Measurements from ENCODE around the gene CEP112.
A peak's percentile ranks its signal among the peaks of the same experiment; 100 is the strongest.

CEP112 gene

DNA sequence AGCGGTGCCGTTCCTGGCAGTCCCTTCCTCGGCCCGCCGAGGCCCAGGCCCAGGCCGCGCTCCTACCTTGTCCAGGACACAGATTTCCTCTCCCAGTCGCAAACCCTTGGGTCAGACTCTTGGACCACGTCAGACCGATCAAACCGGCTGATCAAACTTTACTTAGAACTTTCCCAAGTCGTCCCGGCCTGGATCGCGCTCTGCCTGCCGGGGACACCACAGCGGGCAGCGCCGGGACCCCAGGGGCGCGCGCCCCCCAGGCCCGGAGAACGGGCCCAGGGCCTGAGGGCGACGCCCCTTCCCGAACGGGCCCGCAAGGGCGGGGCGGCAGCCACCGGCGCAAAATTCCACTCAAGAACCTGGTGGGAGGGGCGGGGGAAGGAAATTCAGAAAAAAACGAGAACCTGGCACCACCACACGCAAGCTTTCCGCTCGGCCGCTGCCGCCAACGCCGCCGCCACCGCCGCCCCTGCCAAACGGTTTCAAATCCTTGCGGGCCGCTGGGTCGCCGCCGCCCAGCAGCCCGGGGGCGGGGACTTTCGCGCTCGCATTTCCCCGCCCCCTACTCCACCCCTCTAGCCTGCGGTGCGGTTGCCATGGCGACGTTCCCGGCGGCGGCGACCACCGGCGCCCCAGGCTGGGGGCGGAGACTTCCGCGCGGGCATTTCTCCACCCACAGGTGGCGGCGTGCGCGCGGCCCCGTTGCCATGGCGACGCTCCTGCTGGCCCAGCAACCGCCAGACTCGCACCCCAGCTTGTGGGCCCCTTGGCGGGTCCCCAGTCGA is at the start of gene CEP112:
CEP112 (minus strand) TSS at position 541 of the 785 bp plus-strand sequence.
- DNase-seq (ENCODE audit: low read depth in 3 of 3) = peak; percentile 55 to 82 (median 60)

GRCh38 chr17:66240630-66241029 is 48.7 kb upstream of the CEP112 start:
- DNase-seq (ENCODE audit: low read depth in 3 of 3) = no peak

DNA sequence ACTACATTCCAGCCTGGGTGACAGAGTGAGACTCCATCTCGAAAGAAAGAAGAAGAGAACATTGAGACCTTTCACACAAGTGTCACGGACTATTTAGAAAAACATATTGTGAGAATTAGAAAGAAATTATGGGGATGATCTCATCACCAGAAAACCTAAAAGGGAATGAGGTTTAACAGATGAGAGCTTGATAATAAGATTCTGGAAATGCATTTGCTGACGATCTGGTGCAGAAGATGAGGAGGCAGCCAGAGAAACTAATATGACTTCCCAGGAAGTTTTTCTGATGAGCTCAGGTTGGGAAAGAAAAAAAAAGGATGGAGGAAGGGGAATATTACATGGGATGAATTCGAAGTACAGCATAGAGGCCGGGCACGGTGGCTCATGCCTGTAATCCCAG is 48.1 kb upstream of the CEP112 start:
- no peak for DNase-seq (ENCODE audit: low read depth in 3 of 3)

- DNase-seq (ENCODE audit: low read depth in 3 of 3) = no peak
These were observed 43.6 kb upstream of the CEP112 start for GRCh38 chr17:66235377-66235994.

DNA sequence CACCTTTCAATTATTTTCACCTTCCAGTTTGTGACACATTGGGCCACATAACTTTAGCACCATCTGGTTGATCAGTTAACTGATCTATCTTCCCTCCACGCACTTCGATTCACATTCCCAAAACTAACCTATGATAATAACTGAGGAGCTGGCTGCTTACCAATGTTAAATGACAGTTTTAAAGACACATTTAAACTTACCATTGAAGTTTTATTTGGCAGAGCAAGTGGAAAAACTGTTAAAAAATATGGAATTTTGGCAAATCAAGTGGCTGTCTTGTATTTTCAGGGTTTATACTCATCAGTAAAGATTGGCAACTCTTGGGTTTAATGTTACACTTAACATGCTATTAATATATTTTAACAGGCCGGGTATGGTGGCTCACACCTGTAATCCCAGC is 42.7 kb upstream of the CEP112 start:
- DNase-seq (ENCODE audit: low read depth in 3 of 3) = no peak

DNA sequence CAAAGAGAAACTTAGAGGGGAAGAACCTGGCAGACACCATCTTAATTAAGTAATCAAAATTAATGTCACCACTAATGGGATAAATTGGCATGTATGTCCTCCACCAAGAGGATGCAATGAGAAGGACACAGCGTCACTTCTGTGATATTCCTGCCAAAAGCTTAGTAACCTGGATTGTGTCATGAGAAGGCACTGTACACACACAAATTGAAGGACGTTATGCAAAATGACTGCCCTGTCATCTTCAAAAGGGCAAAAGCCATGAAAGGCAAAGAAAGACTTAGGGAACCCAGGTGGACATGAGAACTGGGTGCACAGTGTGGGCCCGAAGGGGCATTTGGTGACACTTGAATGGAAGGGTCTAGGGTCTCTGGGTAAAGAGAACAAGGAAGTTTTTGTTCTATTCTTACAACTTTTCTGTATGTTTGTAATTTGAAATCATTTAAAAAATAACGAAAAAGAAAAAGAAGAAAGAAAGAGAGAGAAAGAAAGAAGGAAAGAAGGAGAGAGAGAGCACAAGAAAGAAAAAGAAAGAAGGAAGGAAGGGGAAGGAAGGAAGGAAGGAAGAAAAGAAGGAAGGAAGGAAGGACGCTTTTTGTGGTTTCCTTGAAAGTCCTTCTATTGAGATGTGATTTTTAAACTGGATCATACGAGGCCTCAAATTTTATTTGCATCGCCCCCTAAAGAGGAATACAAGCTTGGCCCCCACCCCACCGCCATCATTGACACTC is 41.3 kb upstream of the CEP112 start:
- no peak for DNase-seq (ENCODE audit: low read depth in 3 of 3)

- DNase-seq (ENCODE audit: low read depth in 3 of 3) = no peak
These were observed 39.1 kb upstream of the CEP112 start for GRCh38 chr17:66230922-66231591.

GRCh38 chr17:66229783-66230538 is 38.0 kb upstream of the CEP112 start:
- no peak for DNase-seq (ENCODE audit: low read depth in 3 of 3)

GRCh38 chr17:66228887-66229782 is 37.2 kb upstream of the CEP112 start, which contains the start of gene APOH:
Gene APOH (minus strand): TSS chr17:66229415. CDS start chr17:66229379, 36 bp downstream.
- no peak for DNase-seq (ENCODE audit: low read depth in 3 of 3)

DNA sequence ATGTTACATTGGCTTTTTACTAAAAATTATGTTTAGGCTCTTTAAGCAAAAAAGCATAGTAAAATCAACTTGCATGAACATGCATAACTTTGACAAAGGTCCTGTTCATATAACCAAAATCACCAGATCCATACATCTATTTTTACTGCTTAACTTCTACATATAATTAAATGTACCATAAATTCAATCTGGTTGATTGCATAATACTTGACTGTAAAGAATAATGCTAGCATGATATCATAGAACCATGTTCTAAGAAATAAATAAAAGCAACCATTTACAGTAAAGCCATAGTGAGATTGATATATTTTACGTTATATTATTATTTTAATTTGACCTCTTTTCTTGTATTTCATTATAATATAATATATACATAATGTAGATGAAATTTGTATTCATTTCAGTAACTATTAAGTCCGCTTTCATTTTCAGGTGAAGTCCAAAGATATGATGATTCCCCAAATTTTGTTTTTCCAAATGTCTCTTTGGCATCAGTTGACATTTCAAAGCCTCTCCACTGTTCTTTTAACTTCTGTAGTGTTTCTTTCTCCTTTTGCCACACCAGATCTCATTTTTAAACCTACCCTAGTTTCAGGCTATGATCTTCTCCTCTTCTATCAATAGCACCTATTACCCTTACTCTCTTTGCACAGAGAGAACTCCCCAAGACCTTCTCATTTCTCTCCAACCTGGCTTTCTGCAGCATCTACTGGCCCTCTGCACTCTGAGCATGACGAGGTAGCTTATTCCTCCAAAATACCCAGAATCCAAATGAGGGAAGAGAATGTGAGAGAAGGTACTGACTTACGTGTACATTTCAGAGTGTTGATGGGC is 35.5 kb upstream of the CEP112 start:
- no peak for DNase-seq (ENCODE audit: low read depth in 3 of 3)

- DNase-seq (ENCODE audit: low read depth in 3 of 3) = no peak
These were observed 30.9 kb upstream of the CEP112 start for GRCh38 chr17:66222798-66223350.

- no peak for DNase-seq (ENCODE audit: low read depth in 3 of 3)
These were observed 30.0 kb upstream of the CEP112 start for GRCh38 chr17:66221755-66222530.

GRCh38 chr17:66221343-66221742 is 29.4 kb upstream of the CEP112 start:
- DNase-seq (ENCODE audit: low read depth in 3 of 3) = no peak

DNA sequence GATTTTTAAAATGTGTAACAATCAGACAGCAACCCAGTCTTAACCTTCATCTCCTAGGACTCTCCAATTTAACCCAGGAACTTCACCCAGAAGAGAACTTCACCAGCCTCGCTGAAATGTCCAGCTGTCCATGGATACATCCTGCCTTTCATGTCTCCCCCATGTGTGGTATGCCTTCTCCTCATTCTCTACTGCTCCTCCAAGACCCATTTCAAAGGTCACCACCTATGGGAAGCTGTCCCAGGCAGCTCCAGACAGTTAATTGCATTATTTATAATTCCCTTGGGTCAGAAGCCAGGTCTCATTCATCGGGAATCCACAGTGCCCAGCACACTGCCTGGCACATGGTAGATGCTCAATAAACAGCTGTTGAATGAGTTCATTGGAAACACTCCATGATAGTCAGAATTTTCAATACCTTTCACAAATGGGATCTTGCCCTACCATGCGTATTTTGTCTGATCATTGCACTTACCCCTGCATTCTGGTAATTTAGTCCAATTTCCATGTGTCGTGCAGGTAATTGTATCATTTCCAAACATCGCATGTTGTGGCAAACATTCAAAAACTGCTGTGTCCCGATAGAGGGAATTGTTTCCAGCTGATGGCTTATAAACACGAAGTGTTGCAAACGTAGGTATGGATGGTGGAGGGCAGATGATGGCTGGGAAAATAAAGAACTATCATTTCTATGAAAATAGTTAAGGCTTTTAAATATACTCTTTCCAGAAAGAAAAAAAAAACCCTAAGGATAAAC is 28.3 kb upstream of the CEP112 start:
- DNase-seq (ENCODE audit: low read depth in 3 of 3) = no peak

- no peak for DNase-seq (ENCODE audit: low read depth in 3 of 3)
These were observed 23.6 kb upstream of the CEP112 start for GRCh38 chr17:66215529-66215911.

DNA sequence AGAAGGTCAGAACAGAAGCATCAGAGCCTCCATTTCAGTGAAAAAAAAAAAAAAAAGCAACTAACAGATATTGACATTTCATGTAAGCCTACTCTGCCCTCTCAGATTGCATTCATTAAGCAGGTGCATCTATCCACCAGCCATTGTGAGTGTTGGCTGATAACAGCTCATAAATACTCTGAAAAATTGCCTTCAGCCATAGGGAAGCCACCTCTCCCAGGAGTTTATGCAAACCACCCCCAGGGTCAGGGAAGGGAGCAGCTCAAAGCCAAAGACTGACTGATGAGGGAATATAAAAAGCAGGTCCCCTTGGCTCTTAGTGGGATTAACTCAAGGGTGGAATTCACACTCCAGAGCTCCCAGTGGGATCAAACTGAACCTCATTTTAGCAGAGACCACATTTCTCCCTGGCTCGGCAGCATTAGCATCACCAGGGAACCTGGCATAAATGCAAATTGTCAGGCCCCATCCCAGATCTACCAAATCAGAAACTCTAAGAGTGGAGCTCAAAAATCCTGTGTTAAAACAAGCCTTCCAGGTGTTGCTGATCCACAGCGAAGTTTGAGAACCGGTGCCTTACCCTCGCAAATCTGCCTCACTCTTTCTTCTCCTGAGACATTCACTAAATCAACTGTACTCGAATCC is 23.1 kb upstream of the CEP112 start:
- DNase-seq (ENCODE audit: low read depth in 3 of 3) = no peak

All from stimulated activated CD4-positive, alpha-beta T cell treated with anti-CD3 and anti-CD28 coated beads, TNF-alpha, amount 100 ng/mL, for 24 hours (primary cell).